DOHH2 (cell line): ENCODE measurements around the gene DUSP16.

ENCODE experiments used
- H3F3A ChIP-seq: fragments of 200-600 bp; sonication (generic), shearing (Covaris generic); 2 replicates; pipeline ENCODE4 v1.6.0; 2016; ENCODE audit warnings: antibody characterized with exemption, mild to moderate bottlenecking; ENCODE audit not compliant: control insufficient read depth, insufficient read depth
- H3K27ac ChIP-seq: fragments of 200-600 bp; sonication (generic); 2 replicates; pipeline ENCODE4 v1.5.1; 2014; ENCODE audit warnings: low read depth, mild to moderate bottlenecking, low read length, moderate library complexity
- H3K27me3 ChIP-seq: fragments of 200-600 bp; sonication (generic); 2 replicates; pipeline ENCODE4 v1.6.1; 2014; ENCODE audit warnings: mild to moderate bottlenecking, low read length, mixed read lengths; ENCODE audit not compliant: control insufficient read depth
- H3K36me3 ChIP-seq: fragments of 200-600 bp; sonication (generic); 2 replicates; pipeline ENCODE4 v1.6.1; 2014; ENCODE audit warnings: mild to moderate bottlenecking, low read length, moderate library complexity, mixed read lengths; ENCODE audit not compliant: control insufficient read depth
- H3K4me1 ChIP-seq: fragments of 200-600 bp; sonication (generic); 2 replicates; pipeline ENCODE4 v1.6.1; 2014; ENCODE audit warnings: mild to moderate bottlenecking, low read length, mixed read lengths; ENCODE audit not compliant: control insufficient read depth
- H3K4me2 ChIP-seq: fragments of 200-600 bp; sonication (generic); 2 replicates; pipeline ENCODE4 v1.6.0; 2014; ENCODE audit warnings: mild to moderate bottlenecking, low read length, moderate library complexity
- H3K4me3 ChIP-seq: fragments of 200-600 bp; sonication (generic); 2 replicates; pipeline ENCODE4 v1.5.1; 2014; ENCODE audit warnings: mild to moderate bottlenecking, low read length, mixed read lengths
- H3K79me2 ChIP-seq: fragments of 200-600 bp; sonication (generic); 2 replicates; pipeline ENCODE4 v1.6.1; 2014; ENCODE audit warnings: mild to moderate bottlenecking, low read length, mixed read lengths; ENCODE audit not compliant: control insufficient read depth
- H3K9me2 ChIP-seq: fragments of 200-600 bp; sonication (generic); replicated peaks from 2 replicates; pipeline ENCODE4 v1.6.1; 2014; ENCODE audit warnings: mild to moderate bottlenecking, low read length, mixed read lengths; ENCODE audit not compliant: control insufficient read depth
- H3K9me3 ChIP-seq: fragments of 200-600 bp; sonication (generic); 2 replicates; pipeline ENCODE4 v1.6.1; 2014; ENCODE audit warnings: antibody characterized with exemption, low read length, mixed read lengths; ENCODE audit not compliant: control insufficient read depth, insufficient read depth
- H4K20me1 ChIP-seq: fragments of 200-600 bp; sonication (generic); 2 replicates; pipeline ENCODE4 v1.6.0; 2014; ENCODE audit warnings: low read depth, mild to moderate bottlenecking, antibody characterized with exemption, low read length, moderate library complexity; ENCODE audit not compliant: control insufficient read depth, insufficient read depth
- EZH2phosphoT487 ChIP-seq: fragments of 200-600 bp; sonication (generic); IDR thresholded peaks from 2 replicates; pipeline ENCODE4 v1.6.1; 2017; ENCODE audit warnings: borderline replicate concordance, mild to moderate bottlenecking, antibody characterized with exemption, low read length, moderate library complexity, mixed read lengths
- TF ChIP-seq, protein P1 (sequence below): fragments of 200-600 bp; sonication (generic); IDR thresholded peaks from one replicate; pipeline ENCODE4 v1.5.1; 2014; ENCODE audit warnings: antibody characterized with exemption, mild to moderate bottlenecking, low read depth, low read length; ENCODE audit not compliant: poor library complexity, severe bottlenecking

The DUSP16 gene

DNA sequence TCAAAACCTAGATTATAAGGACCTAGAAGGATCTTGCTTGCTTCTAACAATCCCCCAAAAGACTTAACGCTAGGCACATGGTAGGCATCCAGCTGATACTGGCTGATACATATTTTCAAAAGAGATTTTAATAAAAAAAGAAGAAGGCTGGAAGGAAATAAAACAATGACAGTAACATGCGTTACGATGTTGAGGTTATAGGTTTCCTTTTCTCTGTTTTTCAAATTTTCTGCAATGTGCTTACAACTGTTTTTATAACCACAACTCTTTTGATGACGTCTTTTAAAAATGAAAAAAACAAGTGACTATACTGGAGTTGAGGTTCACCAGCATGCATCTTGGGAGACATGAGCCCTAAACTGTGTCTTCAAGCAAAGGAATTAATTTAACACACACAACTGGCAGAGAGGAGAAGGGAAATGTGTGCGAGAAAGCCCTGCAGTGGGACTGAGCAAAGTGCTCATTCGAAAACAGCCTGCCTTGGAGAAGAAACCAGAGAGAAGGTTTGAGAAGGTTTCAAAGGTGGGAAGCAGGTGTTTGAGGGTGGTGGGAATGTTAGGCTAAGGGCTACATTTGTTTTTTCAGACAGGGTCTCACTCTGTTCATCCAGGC, 80.4 kb downstream of the DUSP16 start:
- Histone ChIP-seq H3K4me1 (no peaks in the 10 kb centered on the region), H3K27me3 (no peaks in the 10 kb centered on the region), H3K4me3 (no peak overlapping the region), H3K36me3 (peaks cover 3% of the 10 kb centered on the region; the same call in 1 of the 2 replicates), H3K79me2 (no peaks in the 10 kb centered on the region), H3K9me3 (no peaks in the 10 kb centered on the region), H3K27ac (no peak overlapping the region), H3K4me2 (no peak overlapping the region), H3K9me2 (no peaks in the 10 kb centered on the region), H4K20me1 (no peaks in the 10 kb centered on the region), H3F3A (no peaks in the 10 kb centered on the region)
- TF ChIP-seq, protein P1, sequence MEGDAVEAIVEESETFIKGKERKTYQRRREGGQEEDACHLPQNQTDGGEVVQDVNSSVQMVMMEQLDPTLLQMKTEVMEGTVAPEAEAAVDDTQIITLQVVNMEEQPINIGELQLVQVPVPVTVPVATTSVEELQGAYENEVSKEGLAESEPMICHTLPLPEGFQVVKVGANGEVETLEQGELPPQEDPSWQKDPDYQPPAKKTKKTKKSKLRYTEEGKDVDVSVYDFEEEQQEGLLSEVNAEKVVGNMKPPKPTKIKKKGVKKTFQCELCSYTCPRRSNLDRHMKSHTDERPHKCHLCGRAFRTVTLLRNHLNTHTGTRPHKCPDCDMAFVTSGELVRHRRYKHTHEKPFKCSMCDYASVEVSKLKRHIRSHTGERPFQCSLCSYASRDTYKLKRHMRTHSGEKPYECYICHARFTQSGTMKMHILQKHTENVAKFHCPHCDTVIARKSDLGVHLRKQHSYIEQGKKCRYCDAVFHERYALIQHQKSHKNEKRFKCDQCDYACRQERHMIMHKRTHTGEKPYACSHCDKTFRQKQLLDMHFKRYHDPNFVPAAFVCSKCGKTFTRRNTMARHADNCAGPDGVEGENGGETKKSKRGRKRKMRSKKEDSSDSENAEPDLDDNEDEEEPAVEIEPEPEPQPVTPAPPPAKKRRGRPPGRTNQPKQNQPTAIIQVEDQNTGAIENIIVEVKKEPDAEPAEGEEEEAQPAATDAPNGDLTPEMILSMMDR, result no peak
- TF ChIP-seq EZH2phosphoT487, result no peak

DNA sequence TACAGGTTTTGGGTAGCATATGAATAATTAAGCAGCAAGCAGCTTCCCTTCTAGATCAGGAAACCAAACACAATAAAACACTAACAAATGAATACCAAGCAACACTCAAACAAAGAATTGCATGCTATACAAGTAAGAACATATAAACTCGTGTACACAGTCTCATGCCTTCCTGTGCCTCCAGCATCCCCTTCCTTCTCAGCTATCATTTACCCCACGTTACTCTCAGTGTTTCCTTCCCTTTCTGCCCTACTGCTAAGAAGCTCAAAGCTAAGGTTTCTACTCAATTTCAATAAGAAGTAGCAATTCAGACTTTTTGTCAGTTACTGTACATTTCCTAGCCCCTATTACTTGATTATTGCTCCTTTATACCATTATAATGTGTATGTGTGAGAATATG, 81.0 kb downstream of the DUSP16 start:
- Histone ChIP-seq H4K20me1 (no peaks in the 10 kb centered on the region), H3K9me2 (no peaks in the 10 kb centered on the region), H3K4me2 (no peak overlapping the region), H3K9me3 (no peaks in the 10 kb centered on the region), H3F3A (no peaks in the 10 kb centered on the region), H3K79me2 (no peaks in the 10 kb centered on the region), H3K36me3 (peaks cover 3% of the 10 kb centered on the region; the same call in 1 of the 2 replicates), H3K27me3 (no peaks in the 10 kb centered on the region), H3K4me1 (no peaks in the 10 kb centered on the region), H3K27ac (no peak overlapping the region), H3K4me3 (no peak overlapping the region)
- TF ChIP-seq, protein P1, result no peak
- no peak for TF ChIP-seq EZH2phosphoT487

DNA sequence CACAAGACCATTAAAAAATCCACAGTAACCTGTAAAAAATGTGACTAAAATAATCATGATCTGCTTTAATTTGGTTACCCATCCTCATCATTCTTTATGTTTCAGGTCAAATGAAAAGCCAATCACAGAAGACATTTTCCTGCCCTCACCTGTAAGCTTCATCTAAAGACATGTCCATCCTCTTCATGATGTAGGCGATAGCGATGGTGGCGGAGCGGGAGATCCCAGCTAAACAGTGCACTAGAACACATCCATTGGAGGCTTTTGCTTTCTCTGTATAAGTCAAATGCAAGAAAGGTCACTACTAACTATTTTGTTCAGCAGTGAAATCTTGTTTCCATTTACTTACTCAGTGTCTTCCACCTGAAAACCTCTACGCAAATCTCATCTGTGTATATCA, 82.6 kb downstream of the DUSP16 start:
- Histone ChIP-seq H4K20me1 (no peaks in the 10 kb centered on the region), H3K36me3 (peaks cover 3% of the 10 kb centered on the region; the same call in 1 of the 2 replicates), H3K4me3 (no peak overlapping the region), H3K9me3 (no peaks in the 10 kb centered on the region), H3K4me1 (no peaks in the 10 kb centered on the region), H3K9me2 (no peaks in the 10 kb centered on the region), H3K4me2 (no peak overlapping the region), H3K79me2 (no peaks in the 10 kb centered on the region), H3K27ac (no peak overlapping the region), H3K27me3 (no peaks in the 10 kb centered on the region), H3F3A (no peaks in the 10 kb centered on the region)
- TF ChIP-seq, protein P1, result no peak
- no peak for TF ChIP-seq EZH2phosphoT487
